Activated CD4-positive, alpha-beta T cell treated with anti-CD3 and anti-CD28 coated beads, Interleukin-2, amount 50 U/mL, for 24 hours (primary cell): ENCODE results near the gene RNF149.
A peak's percentile ranks its signal among the peaks of the same experiment; 100 is the strongest.
"Not testable (repeated sequence)": the region's sequence is repeated elsewhere in the genome, so short reads cannot be mapped to it uniquely, and the experiment has no call there.

Source experiments
- DNase-seq, 2 donors: peaks; one replicate each; pipeline ENCODE4 v3.0.0-alpha.2; 2020; ENCODE audit warnings: low read depth in 1 of 2, low spot score in 1 of 2

The RNF149 gene

GRCh38 chr2:101258804-101259203 lies 49.7 kb downstream of the RNF149 start:
- no peak for DNase-seq

GRCh38 chr2:101256316-101256715 lies 52.2 kb downstream of the RNF149 start:
- no peak for DNase-seq

- DNase-seq: no peak
These were observed 53.0 kb downstream of the RNF149 start for GRCh38 chr2:101255501-101255900.

- DNase-seq: no peak
These were observed 54.6 kb downstream of the RNF149 start for GRCh38 chr2:101253703-101254450.

GRCh38 chr2:101253013-101253702 lies 55.3 kb downstream of the RNF149 start:
- peak; percentile 53 to 61 for DNase-seq

GRCh38 chr2:101252408-101253012 lies 56.0 kb downstream of the RNF149 start, which contains the start of gene CNOT11:
CNOT11 (plus strand) TSS chr2:101252886; CDS start chr2:101252965, 79 bp downstream.
- peak; percentile 95 to 99 for DNase-seq

GRCh38 chr2:101251844-101252407 lies 56.6 kb downstream of the RNF149 start:
- no peak for DNase-seq

GRCh38 chr2:101251246-101251781 lies 57.2 kb downstream of the RNF149 start:
- not testable (repeated sequence) for DNase-seq

GRCh38 chr2:101249826-101250225 lies 58.7 kb downstream of the RNF149 start:
- no peak for DNase-seq

GRCh38 chr2:101248756-101249155 lies 59.7 kb downstream of the RNF149 start:
- DNase-seq: not testable (repeated sequence)

- DNase-seq: not testable (repeated sequence)
These were observed 63.0 kb downstream of the RNF149 start for GRCh38 chr2:101245468-101245867.

GRCh38 chr2:101244899-101245298 lies 63.6 kb downstream of the RNF149 start:
- DNase-seq: not testable (repeated sequence)

- not testable (repeated sequence) for DNase-seq
These were observed 64.1 kb downstream of the RNF149 start for GRCh38 chr2:101244373-101244772.

GRCh38 chr2:101241158-101241557 lies 67.3 kb downstream of the RNF149 start:
- DNase-seq: no peak

- DNase-seq: not testable (repeated sequence)
These were observed 67.8 kb downstream of the RNF149 start for GRCh38 chr2:101240694-101241093.

- DNase-seq: not testable (repeated sequence)
These were observed 68.8 kb downstream of the RNF149 start for GRCh38 chr2:101239760-101240118.

- DNase-seq: no peak
These were observed 69.4 kb downstream of the RNF149 start for GRCh38 chr2:101238930-101239759.

- DNase-seq: not testable (repeated sequence)
These were observed 70.6 kb downstream of the RNF149 start for GRCh38 chr2:101237944-101238343.

GRCh38 chr2:101235956-101236355 lies 72.5 kb downstream of the RNF149 start:
- DNase-seq: not testable (repeated sequence)

- DNase-seq: no peak
These were observed 74.1 kb downstream of the RNF149 start for GRCh38 chr2:101234169-101234938.
